Glutamatergic neuron (in vitro differentiated cells): Measurements from ENCODE around the gene GAGE12J. TPM values are rescaled to one million over a fixed set of nuclear protein-coding genes. Genes with fewer than 3 reads are reported as not detected.

Experiments
- DNase-seq: peaks from one replicate; pipeline ENCODE4 v3.0.0; 2022
- H3K27ac Mint-ChIP-seq: one replicate; pipeline ENCODE4 v1.8.0; 2020; ENCODE audit warnings: mild to moderate bottlenecking, mixed read lengths, inconsistent platforms; ENCODE audit not compliant: unreplicated experiment
- H3K27me3 Mint-ChIP-seq: one replicate; pipeline ENCODE4 v1.8.0; 2020; ENCODE audit warnings: mild to moderate bottlenecking, moderate library complexity, mixed read lengths, inconsistent platforms; ENCODE audit not compliant: unreplicated experiment
- H3K36me3 Mint-ChIP-seq: one replicate; pipeline ENCODE4 v1.8.0; 2020; ENCODE audit warnings: mild to moderate bottlenecking, mixed read lengths, inconsistent platforms; ENCODE audit not compliant: unreplicated experiment
- H3K4me1 Mint-ChIP-seq: one replicate; pipeline ENCODE4 v1.8.0; 2020; ENCODE audit warnings: mild to moderate bottlenecking, low read depth, mixed read lengths, inconsistent platforms; ENCODE audit not compliant: unreplicated experiment
- H3K4me3 Mint-ChIP-seq: one replicate; pipeline ENCODE4 v1.8.0; 2020; ENCODE audit warnings: mild to moderate bottlenecking, mixed read lengths, inconsistent platforms; ENCODE audit not compliant: unreplicated experiment
- H3K9me3 Mint-ChIP-seq: one replicate; pipeline ENCODE4 v1.8.0; 2020; ENCODE audit warnings: mild to moderate bottlenecking, moderate library complexity, mixed read lengths, inconsistent platforms; ENCODE audit not compliant: unreplicated experiment
- total RNA-seq: library from RNA; stranded (reverse); fragmentation: NEBNext Ultra II Directional; extraction: Animal tissue kit (Norgen Biotek cat#: 25700); gene quantifications from one replicate; pipeline ENCODE4 v1.2.1, GENCODE V29; 2021; ENCODE audit not compliant: unreplicated experiment
- TF ChIP-seq, protein P1 (sequence below): fragments of 200-600 bp; sonication (generic); IDR thresholded peaks from one replicate; pipeline ENCODE4 v1.5.0; 2021; ENCODE audit not compliant: partially characterized antibody, unreplicated experiment

The GAGE12J gene
- total RNA-seq, 1 donor from 2014 or later = not detected

DNA sequence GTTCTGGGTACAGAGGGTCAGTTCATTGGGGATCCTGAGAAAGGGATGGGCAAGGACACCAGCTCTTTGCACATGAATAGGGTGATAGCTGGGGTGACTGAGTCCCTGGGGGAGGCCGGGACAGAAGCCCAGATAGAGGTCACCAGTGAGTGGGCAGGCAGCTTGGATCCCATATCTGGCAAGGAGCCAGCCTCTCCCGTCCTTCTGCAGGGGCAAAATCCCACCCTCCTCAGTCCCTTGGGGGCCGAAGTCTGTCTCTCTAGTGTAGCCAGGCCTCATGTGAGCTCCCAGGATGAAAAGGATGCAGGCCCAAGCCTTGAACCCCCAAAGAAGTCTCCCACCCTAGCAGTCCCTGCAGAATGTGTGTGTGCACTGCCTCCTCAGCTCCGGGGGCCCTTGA, 35.3 kb upstream of the GAGE12J start:
- Mint-ChIP-seq H3K4me1 (peaks cover 7% of the 10 kb centered on the region), H3K27me3 (peaks cover 2% of the 10 kb centered on the region), H3K9me3 (no peaks in the 10 kb centered on the region), H3K27ac (no peak overlapping the region), H3K4me3 (no peak overlapping the region), H3K36me3 (no peaks in the 10 kb centered on the region)
- TF ChIP-seq, protein P1, sequence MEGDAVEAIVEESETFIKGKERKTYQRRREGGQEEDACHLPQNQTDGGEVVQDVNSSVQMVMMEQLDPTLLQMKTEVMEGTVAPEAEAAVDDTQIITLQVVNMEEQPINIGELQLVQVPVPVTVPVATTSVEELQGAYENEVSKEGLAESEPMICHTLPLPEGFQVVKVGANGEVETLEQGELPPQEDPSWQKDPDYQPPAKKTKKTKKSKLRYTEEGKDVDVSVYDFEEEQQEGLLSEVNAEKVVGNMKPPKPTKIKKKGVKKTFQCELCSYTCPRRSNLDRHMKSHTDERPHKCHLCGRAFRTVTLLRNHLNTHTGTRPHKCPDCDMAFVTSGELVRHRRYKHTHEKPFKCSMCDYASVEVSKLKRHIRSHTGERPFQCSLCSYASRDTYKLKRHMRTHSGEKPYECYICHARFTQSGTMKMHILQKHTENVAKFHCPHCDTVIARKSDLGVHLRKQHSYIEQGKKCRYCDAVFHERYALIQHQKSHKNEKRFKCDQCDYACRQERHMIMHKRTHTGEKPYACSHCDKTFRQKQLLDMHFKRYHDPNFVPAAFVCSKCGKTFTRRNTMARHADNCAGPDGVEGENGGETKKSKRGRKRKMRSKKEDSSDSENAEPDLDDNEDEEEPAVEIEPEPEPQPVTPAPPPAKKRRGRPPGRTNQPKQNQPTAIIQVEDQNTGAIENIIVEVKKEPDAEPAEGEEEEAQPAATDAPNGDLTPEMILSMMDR = no peak
- DNase-seq = no peak

DNA sequence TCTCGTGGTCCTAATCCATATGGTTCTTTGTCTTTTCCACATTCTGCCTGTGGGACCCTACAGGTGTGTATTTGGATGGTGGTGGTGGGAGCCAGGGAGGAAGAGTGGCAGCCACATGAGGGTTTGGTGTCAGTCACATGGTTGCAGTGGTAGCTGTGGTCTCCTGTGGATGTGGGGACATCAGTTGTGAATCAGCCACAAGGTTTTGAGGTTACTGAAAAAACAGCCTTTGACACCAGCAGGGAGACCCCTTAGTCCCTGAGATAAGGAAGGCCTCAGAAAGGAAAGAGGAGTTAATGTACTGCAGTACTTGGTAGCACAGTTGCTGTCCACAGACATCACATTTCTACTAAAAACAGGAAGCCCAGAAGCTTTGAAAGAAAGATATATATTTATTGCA, 34.2 kb upstream of the GAGE12J start:
- no peaks in the 10 kb centered on the region for H3K27me3 Mint-ChIP-seq
- H3K4me3 Mint-ChIP-seq = no peak overlapping the region
- peaks cover under 1% of the 10 kb centered on the region for H3K4me1 Mint-ChIP-seq
- DNase-seq = no peak
- H3K36me3 Mint-ChIP-seq = no peaks in the 10 kb centered on the region
- TF ChIP-seq, protein P1 = no peak
- no peaks in the 10 kb centered on the region for H3K9me3 Mint-ChIP-seq
- H3K27ac Mint-ChIP-seq = no peak overlapping the region

DNA sequence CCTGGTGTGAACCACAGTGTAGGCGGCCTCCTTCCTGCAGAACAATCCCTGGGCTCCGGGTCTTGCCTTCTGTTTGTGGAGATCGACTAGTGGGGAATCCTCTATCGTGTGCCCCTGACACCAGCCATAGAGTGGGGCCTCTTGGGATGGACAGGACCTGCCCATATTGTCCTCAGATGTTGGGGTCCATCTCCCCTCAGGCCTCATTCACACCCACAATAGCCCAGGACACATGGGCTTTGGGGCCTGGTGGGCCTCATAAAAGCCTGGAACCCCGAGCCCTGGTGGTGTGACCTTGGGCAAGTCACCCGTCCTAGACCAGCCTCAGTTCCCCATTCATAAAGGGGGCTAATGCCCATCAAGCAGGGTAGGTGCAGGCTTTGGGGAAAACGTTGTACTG, 31.6 kb upstream of the GAGE12J start:
- TF ChIP-seq, protein P1 = no peak
- H3K36me3 Mint-ChIP-seq = no peaks in the 10 kb centered on the region
- H3K27me3 Mint-ChIP-seq = no peaks in the 10 kb centered on the region
- no peak overlapping the region for H3K27ac Mint-ChIP-seq
- no peak for DNase-seq
- H3K4me3 Mint-ChIP-seq = no peak overlapping the region
- H3K9me3 Mint-ChIP-seq = no peaks in the 10 kb centered on the region
- no peaks in the 10 kb centered on the region for H3K4me1 Mint-ChIP-seq

DNA sequence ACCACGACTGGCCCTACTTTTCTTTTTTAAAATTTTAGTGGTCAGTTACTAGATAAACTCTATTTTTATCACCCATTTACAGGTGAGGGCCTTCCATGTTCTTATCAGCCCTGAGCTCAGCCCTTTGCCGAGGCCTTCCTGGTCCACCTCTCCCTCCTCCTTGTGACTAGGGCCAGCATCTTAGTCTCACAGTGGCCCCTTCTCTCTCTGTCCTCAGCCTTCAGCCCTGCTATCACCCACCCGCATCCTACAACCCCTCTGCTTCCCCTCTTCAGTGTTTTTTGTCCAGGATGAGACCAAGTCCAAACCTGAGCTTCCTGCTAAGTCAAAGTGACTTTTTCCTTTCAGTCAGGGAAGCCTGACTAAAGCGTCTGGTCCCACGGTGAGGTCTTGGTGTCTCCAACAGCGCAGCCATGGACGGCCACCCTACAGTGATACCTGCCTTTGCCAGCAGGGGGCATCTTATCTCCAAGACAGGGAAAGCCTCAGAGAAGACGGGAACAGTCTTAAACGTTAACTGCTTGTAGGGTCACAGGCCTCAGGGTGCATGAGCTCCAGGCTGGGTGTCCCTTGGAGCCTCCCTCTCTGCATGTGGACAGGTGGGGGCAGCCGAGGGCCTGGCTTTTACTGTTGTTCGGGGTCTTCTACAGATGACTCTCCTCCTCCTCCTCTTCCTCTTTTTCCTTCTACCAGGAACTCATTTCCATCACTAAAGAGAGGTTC, 30.1 kb upstream of the GAGE12J start:
- no peaks in the 10 kb centered on the region for H3K27me3 Mint-ChIP-seq

More for the DNA sequence above, 30.1 kb upstream of the GAGE12J start:
- Mint-ChIP-seq H3K27ac (no peak overlapping the region), H3K9me3 (no peaks in the 10 kb centered on the region), H3K4me1 (no peaks in the 10 kb centered on the region), H3K4me3 (no peak overlapping the region), H3K36me3 (no peaks in the 10 kb centered on the region)
- peak; percentile 80 for DNase-seq
- TF ChIP-seq, protein P1 = peak; percentile 76
